Activated T-cell treated with anti-CD3 and anti-CD28 coated beads for 1 hour (primary cell): ENCODE measurements around the gene C2orf92.

Source experiments
- DNase-seq: peaks from one replicate; pipeline ENCODE4 v3.0.0-alpha.2; 2020; ENCODE audit warnings: low read depth

Gene C2orf92

GRCh38 chr2:97714084-97714949 lies 44.8 kb downstream of the C2orf92 start:
- no peak for DNase-seq

DNA sequence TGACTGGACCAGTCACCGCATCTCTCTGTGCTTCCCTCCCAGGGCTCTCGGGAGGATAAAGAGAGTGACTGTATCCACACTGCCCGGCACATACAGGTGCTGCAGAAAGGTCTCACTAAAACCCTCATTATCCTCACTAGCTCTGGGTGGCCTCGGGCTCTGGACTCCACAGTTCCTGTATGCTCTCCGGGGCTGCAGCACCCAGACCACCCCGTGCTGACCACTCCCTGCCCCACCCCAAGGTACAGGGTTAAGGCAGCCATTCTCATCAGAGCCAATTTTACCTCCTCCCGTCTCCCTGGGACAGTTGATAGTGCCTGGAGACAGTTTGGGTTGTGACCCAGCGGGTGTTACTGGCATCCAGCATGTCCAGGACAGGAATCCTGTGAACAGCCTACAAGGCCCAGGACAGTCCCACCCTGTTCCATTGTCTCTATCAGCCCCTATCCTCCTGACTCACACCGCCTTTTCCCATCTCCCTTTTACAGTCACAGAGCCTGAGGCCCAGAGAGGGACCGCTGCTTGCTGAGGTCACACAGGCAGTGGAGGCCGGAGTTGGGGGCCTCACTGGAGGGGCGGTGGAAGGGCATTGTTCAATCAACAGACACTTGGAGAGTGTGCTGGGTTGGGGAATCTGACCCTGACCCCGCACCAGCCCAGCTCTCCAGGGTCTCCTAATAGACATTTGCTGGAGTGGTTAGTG lies 45.6 kb downstream of the C2orf92 start:
- DNase-seq: no peak

- no peak for DNase-seq
Observed at GRCh38 chr2:97715951-97716694, 46.6 kb downstream of the C2orf92 start.

- no peak for DNase-seq
Observed at GRCh38 chr2:97716695-97717612, 47.4 kb downstream of the C2orf92 start.

DNA sequence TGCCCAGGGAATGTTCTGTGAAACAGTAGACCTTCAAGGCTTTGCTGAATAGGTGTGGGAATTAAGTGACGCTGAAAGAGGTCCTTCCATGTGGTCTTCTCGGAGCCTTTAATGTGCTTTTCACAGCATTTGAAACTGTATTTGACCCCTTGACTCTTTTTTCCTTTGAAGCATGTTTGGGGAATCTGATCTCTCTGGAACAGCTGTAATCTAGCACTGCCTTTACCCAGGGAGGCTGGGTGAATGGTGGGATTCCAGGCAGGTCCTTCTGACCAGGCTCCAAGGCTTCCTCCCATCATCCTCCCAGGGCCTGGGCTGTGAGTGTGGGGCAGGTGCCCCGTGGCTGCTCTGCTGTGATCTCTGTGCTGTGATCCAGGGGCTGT lies 48.1 kb downstream of the C2orf92 start:
- DNase-seq: no peak

GRCh38 chr2:97718051-97718882 lies 48.8 kb downstream of the C2orf92 start:
- peak; percentile 62 for DNase-seq

- DNase-seq: no peak
Observed at GRCh38 chr2:97718942-97719341, 49.4 kb downstream of the C2orf92 start.

GRCh38 chr2:97719362-97720155 lies 50.0 kb downstream of the C2orf92 start:
- DNase-seq: no peak

DNA sequence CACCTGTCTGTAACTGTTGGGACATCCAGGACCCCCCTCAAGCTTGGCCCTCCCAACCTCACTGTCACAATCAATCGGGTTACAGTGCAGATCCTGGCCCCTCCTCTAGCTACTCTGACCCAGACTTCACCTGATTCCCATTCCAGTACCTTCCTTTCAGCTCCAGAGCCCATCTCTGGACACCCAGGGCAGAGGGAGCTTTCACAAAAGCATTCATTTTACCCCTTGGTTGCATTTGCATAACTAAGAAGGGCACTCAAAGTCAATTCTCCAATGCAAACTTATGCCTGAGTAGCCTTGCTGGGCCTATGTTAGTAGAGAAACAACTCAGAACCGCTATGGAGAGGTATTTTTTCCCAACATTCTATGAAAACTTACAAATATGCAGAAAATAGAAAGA lies 51.2 kb downstream of the C2orf92 start:
- no peak for DNase-seq

GRCh38 chr2:97722227-97722626 lies 52.7 kb downstream of the C2orf92 start:
- DNase-seq: no peak

DNA sequence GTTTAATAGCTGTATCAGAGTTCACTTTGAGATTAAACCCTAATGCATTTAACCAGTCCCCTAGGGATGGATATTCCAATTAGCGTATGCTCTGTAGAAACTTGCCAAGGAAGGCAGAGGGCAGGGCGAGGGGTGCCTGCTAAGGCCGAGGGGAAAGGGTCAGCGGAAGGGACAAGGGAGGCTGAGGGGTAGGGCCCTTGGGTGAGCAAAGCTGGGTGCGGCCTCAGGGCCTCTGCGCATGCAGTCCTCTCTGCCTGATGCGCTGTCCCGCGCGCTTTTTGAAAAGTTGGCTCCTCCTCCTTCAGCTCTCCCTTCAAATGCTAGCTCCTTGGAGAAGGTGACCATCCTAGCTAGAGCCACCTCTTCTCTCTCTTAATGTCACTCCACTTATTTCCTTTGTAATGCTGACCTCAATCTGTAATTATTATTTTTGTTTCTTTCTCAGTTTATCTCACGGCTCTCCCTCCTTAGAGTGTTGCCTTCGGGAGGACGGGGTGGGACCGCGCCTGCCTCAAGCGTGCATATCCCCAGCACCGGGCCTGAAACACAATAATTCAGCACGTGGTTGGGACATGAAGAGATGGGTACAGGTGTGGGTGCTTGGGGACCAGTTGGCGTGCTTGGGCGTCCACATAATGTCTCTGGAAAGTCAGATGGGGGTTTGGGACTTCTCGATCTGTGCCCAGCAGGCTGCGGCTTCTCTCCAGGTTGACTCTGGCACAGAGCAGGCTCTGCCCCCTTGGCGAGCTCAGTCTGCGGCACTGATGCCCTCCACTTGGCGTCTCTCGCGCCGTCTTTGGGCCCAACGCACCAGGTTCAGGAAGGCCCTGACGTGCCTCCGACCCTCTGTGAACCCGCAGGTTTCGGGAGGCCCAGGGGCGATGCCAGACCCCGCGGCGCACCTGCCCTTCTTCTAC lies 53.9 kb downstream of the C2orf92 start:
- DNase-seq: no peak

- no peak for DNase-seq
Observed at GRCh38 chr2:97724073-97724410, 54.5 kb downstream of the C2orf92 start.

GRCh38 chr2:97724501-97724900 lies 55.0 kb downstream of the C2orf92 start:
- DNase-seq: no peak

- DNase-seq: no peak
Observed at GRCh38 chr2:97724946-97725688, 55.6 kb downstream of the C2orf92 start.

DNA sequence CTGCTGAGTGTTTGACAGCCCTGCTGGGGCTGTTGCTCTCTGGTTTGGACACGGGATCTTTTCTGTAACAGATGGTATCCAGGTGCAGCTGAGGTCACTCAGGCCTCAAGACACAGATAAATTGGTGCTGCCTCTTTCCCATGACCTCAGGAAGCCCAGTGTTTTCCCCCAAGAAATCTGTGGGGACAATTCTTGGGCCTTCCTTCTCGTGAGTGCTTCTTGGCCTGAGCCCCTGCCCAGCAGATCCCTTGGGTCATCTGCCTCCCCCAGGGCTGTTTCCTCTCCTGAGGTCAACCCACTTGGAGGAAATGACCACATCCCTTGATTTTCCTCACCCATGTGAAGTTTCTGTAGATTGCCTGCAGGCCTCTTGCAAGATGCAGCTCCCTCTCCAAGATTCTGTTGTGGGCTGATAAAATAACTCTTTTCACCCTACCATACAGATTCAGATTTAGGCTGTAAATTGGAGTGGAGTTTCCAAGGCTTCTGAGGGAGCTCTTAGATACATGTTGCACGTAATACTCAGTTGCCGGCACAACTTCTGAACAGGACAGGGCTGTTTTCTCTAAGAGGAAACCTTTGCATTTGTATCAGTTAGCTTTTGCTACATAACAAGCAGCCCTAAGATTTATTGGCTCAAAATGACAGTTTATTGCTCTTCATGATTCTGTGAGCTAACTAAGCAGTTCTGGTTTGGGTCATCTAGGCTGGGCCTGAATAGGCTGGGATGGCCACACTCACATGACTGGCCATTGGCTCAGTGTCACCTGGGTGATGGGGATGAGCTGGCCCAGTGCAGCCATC lies 57.0 kb downstream of the C2orf92 start:
- no peak for DNase-seq

DNA sequence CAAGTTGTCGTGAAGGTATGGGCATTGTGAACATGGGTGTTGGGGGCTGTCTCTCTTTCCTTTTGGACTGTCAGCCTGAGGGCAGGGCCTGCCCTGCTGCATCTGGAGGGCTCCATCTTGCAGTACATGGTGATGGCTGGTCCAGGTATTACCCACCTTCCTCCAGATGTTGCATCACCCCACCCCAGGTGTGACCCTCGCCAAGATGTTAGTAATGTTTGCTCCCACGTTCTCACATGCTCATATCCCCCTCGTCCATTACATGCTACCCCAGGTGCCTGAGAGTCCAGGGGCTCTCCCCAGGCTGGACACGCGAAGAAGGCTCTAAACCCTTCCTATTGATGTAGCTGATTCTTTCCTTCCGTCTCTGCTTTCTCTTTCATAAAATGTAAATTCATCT lies 57.8 kb downstream of the C2orf92 start:
- DNase-seq: no peak

DNA sequence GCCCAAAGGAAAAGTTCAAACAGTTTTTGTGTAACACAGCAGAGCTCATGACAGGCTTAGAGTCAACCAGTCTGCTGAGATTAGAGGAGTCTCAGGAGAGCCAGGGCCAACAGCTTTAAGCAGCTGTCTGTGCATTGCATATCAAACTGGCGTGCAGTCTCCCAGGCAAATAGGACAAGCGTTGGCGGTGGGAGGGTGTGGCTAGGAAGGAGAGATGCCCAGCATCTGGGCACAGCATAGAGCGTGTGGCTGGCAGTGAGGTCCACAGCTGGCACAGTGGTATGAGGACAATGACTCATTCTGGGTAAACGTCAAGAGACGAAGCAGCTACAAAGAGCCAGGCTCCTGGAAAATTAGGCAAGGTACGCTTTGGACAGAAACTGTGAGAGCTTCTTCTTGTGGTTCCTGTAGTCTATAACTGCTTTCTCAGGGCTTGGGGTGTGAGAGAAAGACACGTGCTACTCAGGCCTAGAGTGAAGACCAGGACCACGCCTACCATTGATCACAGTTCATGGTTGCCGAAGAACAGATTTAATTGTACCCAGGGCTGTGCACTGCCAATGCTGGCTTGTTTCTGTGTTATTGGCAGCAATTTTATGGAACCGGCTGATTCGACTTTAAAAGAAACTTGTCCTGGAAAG lies 58.7 kb downstream of the C2orf92 start:
- no peak for DNase-seq
